ENCODE data around the gene TRMT6.

Gene TRMT6

GRCh38 chr20:5950271-5951031, at the start of gene TRMT6, which contains the start of gene MCM8:
TSS of gene TRMT6 (minus strand) at chr20:5950533. CDS start at chr20:5950405, 128 bp downstream.
TSS of gene MCM8 (plus strand) at chr20:5950652. CDS start at chr20:5952016, 1,364 bp downstream.
- DNase-seq = peak; percentile 93

GRCh38 chr20:5999783-6000182, 49.5 kb upstream of the TRMT6 start:
- DNase-seq = no peak

GRCh38 chr20:5996765-5997164, 46.4 kb upstream of the TRMT6 start:
- no peak for DNase-seq

- no peak for DNase-seq
These were observed 41.5 kb upstream of the TRMT6 start for GRCh38 chr20:5991623-5992441.

GRCh38 chr20:5990946-5991345, 40.6 kb upstream of the TRMT6 start:
- no peak for DNase-seq

- DNase-seq = no peak
These were observed 39.2 kb upstream of the TRMT6 start for GRCh38 chr20:5989539-5989938.

- no peak for DNase-seq
These were observed 37.0 kb upstream of the TRMT6 start for GRCh38 chr20:5987383-5987782.

- DNase-seq = no peak
These were observed 30.6 kb upstream of the TRMT6 start for GRCh38 chr20:5980720-5981538.

GRCh38 chr20:5979801-5980200, 29.5 kb upstream of the TRMT6 start:
- no peak for DNase-seq

GRCh38 chr20:5977975-5978374, 27.6 kb upstream of the TRMT6 start:
- DNase-seq = no peak

GRCh38 chr20:5977223-5977622, 26.9 kb upstream of the TRMT6 start:
- DNase-seq = no peak

GRCh38 chr20:5975778-5976177, 25.4 kb upstream of the TRMT6 start:
- no peak for DNase-seq

- DNase-seq = no peak
These were observed 24.2 kb upstream of the TRMT6 start for GRCh38 chr20:5974531-5974930.

- no peak for DNase-seq
These were observed 23.6 kb upstream of the TRMT6 start for GRCh38 chr20:5973971-5974370.

GRCh38 chr20:5973172-5973571, 22.8 kb upstream of the TRMT6 start:
- DNase-seq = no peak

- no peak for DNase-seq
These were observed 20.9 kb upstream of the TRMT6 start for GRCh38 chr20:5971203-5971602.

GRCh38 chr20:5970381-5970780, 20.0 kb upstream of the TRMT6 start:
- DNase-seq = no peak

GRCh38 chr20:5969940-5970339, 19.6 kb upstream of the TRMT6 start:
- DNase-seq = no peak

- no peak for DNase-seq
These were observed 19.1 kb upstream of the TRMT6 start for GRCh38 chr20:5969348-5969935.

GRCh38 chr20:5968462-5968861, 18.1 kb upstream of the TRMT6 start:
- DNase-seq = no peak

- no peak for DNase-seq
These were observed 17.1 kb upstream of the TRMT6 start for GRCh38 chr20:5967469-5967868.

- DNase-seq = no peak
These were observed 426 bp downstream of the TRMT6 start for GRCh38 chr20:5949943-5950270.

- no peak for DNase-seq
These were observed 3.1 kb downstream of the TRMT6 start for GRCh38 chr20:5947276-5947675.

Measured in midbrain (tissue), 1 donor.